K562 (cell line): ENCODE measurements around the gene GGT5. TPM values are rescaled to one million over a fixed set of nuclear protein-coding genes. Genes with fewer than 3 reads are reported as not detected.
"Not testable (repeated sequence)": the region's sequence is repeated elsewhere in the genome, so short reads cannot be mapped to it uniquely, and the experiment has no call there.

ENCODE experiments used
- ATAC-seq: fragments of 200-7000 bp; cut with Tn5 transposase; 3 replicates; pipeline ENCODE4 v1.9.1; 2020; ENCODE audit warnings: moderate library complexity
- BruUV-seq: library from RNA; stranded (reverse); fragments of 400-500 nt; replicated peaks from 2 replicates; lab custom pipeline; 2021; lab: Mats Ljungman, UMichigan
- CTCF ChIA-PET: fragments of 300-600 bp; formaldehyde crosslinking; extraction: SDS; loops from one replicate; lab custom pipeline; 2021; ENCODE audit warnings: low intra/inter-chr PET ratio; lab: Yijun Ruan, JAX
- POLR2A ChIA-PET: fragments of 300-600, 350-650 bp; sonication (Branson Sonifier 250); formaldehyde crosslinking; extraction: SDS; loops from one replicate; lab custom pipeline; 2021; ENCODE audit warnings: antibody characterized with exemption, inconsistent platforms; lab: Yijun Ruan, JAX
- DNase-seq, 4 experiments: peaks; one replicate each; pipeline versions ENCODE4 v3.0.0 to v3.0.0-alpha.2; 2011 to 2018; ENCODE audit warnings: low spot score in 3 of 4, mixed read lengths in 3 of 4; ENCODE audit errors: extremely low read depth in 1 of 4
- FAIRE-seq: peaks from 2 replicates; lab custom pipeline; 2011; peaks lifted over from hg19 to GRCh38; lab: Jason Lieb, UNC
- H2AFZ ChIP-seq: 2 replicates; pipeline ENCODE4 v1.6.0; 2011; ENCODE audit warnings: low read depth, low read length, control low read depth, inconsistent platforms
- H3K27ac ChIP-seq: fragments of 200-600 bp; 3 replicates; pipeline ENCODE4 v1.8.0; 2011; ENCODE audit warnings: low read depth, mild to moderate bottlenecking, control low read depth, inconsistent platforms, low read length, moderate library complexity, mixed read lengths; ENCODE audit errors: extremely low read depth
- H3K27me3 ChIP-seq, 2 experiments: fragments of 300-600 bp in 1 of 2; 2 replicates in 1 of 2; 3 replicates in 1 of 2; pipeline versions ENCODE4 v1.6.0 to v1.8.0; 2011; ENCODE audit warnings: inconsistent platforms in 2 of 2, low read length in 2 of 2, mild to moderate bottlenecking in 1 of 2, mixed read lengths in 1 of 2, moderate library complexity in 1 of 2; ENCODE audit not compliant: control insufficient read depth in 2 of 2, insufficient read depth in 2 of 2
- H3K36me3 ChIP-seq: fragments of 300-600 bp; 3 replicates; pipeline ENCODE4 v1.8.0; 2011; ENCODE audit warnings: mild to moderate bottlenecking, low read length, inconsistent platforms; ENCODE audit not compliant: control insufficient read depth, insufficient read depth
- H3K4me1 ChIP-seq, 2 experiments: fragments of 200-600 bp in 1 of 2; replicated peaks in 1 of 2; 2 replicates in 1 of 2; 3 replicates in 1 of 2; pipeline versions ENCODE4 v1.5.1 to v1.8.0; 2011; ENCODE audit warnings: inconsistent platforms in 2 of 2, low read length in 2 of 2, mild to moderate bottlenecking in 1 of 2, mixed read lengths in 1 of 2, moderate library complexity in 1 of 2; ENCODE audit not compliant: control insufficient read depth in 2 of 2, insufficient read depth in 2 of 2
- H3K4me2 ChIP-seq: 2 replicates; pipeline ENCODE4 v1.6.1; 2011; ENCODE audit warnings: low read length, control low read depth, inconsistent platforms, mixed read lengths; ENCODE audit not compliant: insufficient read depth
- H3K4me3 ChIP-seq: fragments of 200-600 bp; sonication (generic), shearing (Covaris generic); 2 replicates; pipeline ENCODE4 v1.5.1; 2016; ENCODE audit warnings: control low read depth, inconsistent platforms
- H3K79me2 ChIP-seq: fragments of 200-600 bp; 3 replicates; pipeline ENCODE4 v1.8.0; 2011; ENCODE audit warnings: low read length, inconsistent platforms; ENCODE audit not compliant: control insufficient read depth, insufficient read depth
- H3K9ac ChIP-seq, 2 experiments: 2 replicates each; pipeline versions ENCODE4 v1.6.0 to v1.6.1; 2011; ENCODE audit warnings: low read depth in 2 of 2, low read length in 2 of 2, control low read depth in 1 of 2, inconsistent platforms in 1 of 2, mild to moderate bottlenecking in 1 of 2, mixed read lengths in 1 of 2; ENCODE audit not compliant: insufficient read depth in 1 of 2
- H3K9me1 ChIP-seq: one replicate; pipeline ENCODE4 v1.6.0; 2011; ENCODE audit warnings: inconsistent platforms, mild to moderate bottlenecking, low read length, moderate library complexity; ENCODE audit not compliant: control insufficient read depth, insufficient read depth
- H3K9me3 ChIP-seq: replicated peaks from 2 replicates; pipeline ENCODE4 v1.5.1; 2011; ENCODE audit warnings: low read depth, low read length, inconsistent platforms; ENCODE audit not compliant: control insufficient read depth, insufficient read depth
- H4K20me1 ChIP-seq: replicated peaks from 2 replicates; pipeline ENCODE4 v1.6.1; 2011; ENCODE audit warnings: low read length, inconsistent platforms, mixed read lengths; ENCODE audit not compliant: control insufficient read depth, insufficient read depth
- EGR1 ChIP-seq: fragments of 450-650 bp; conservative IDR thresholded peaks from 2 replicates; pipeline ENCODE4 v1.6.1; 2017; ENCODE audit warnings: mild to moderate bottlenecking
- HNRNPUL1 ChIP-seq: fragments of 200-400 bp; formaldehyde crosslinking; IDR thresholded peaks from 2 replicates; pipeline ENCODE4 v1.6.1; 2017; ENCODE audit warnings: low read length
- MXI1 ChIP-seq: IDR thresholded peaks from 2 replicates; pipeline ENCODE4 v1.6.1; 2011; ENCODE audit warnings: low read depth, mild to moderate bottlenecking, improper control_type of control experiment, low read length
- PHTF2 ChIP-seq: fragments of 250-450 bp; sonication (Bioruptor Pico); IDR thresholded peaks from 2 replicates; pipeline ENCODE4 v1.5.0; 2021; ENCODE audit warnings: mild to moderate bottlenecking
- SETDB1 ChIP-seq: IDR thresholded peaks from one replicate; pipeline ENCODE4 v1.6.1; 2012; ENCODE audit warnings: low read length, control low read depth, inconsistent platforms
- SIRT6 ChIP-seq: IDR thresholded peaks from one replicate; pipeline ENCODE4 v1.6.1; 2012; ENCODE audit warnings: low read depth, mild to moderate bottlenecking, control low read depth, inconsistent platforms, low read length, moderate library complexity
- THRAP3 ChIP-seq: fragments of 450-650 bp; IDR thresholded peaks from 2 replicates; pipeline ENCODE4 v1.6.1; 2016; ENCODE audit warnings: mild to moderate bottlenecking, inconsistent platforms, borderline replicate concordance
- ZNF699 ChIP-seq: fragments of 250-450 bp; sonication (Bioruptor Pico); IDR thresholded peaks from 2 replicates; pipeline ENCODE4 v1.8.0; 2021; ENCODE audit warnings: mild to moderate bottlenecking, moderate library complexity; ENCODE audit not compliant: insufficient replicate concordance
- WGBS: fragments of 100-300 bp; shearing (Covaris generic); methylation state at CpG from one replicate; pipeline ENCODE4 v1.1.6; 2016; ENCODE audit warnings: low coverage, mixed read lengths; ENCODE audit not compliant: insufficient coverage; ENCODE audit errors: missing lambda C conversion rate; 5-methylcytosine and 5-hydroxymethylcytosine counted together
- in situ Hi-C: fragments of 300-500 bp; cut with MboI; formaldehyde crosslinking; loops from 4 replicates; pipeline ENCODE4 v1.15.0; 2018; ENCODE audit warnings: inconsistent platforms, mixed read lengths
- intact Hi-C: fragments of 100-400 bp; cut with micrococcal nuclease; formaldehyde crosslinking; loops from 2 replicates; pipeline ENCODE4 v1.14.2; 2022
- polyA plus RNA-seq, 8 experiments: library from polyadenylated mRNA; depleted of rRNA in 4 of 8; stranded (reverse) in 5 of 8; unstranded in 3 of 8; fragments of >200 nt; fragmentation: Nextera tagmentation in 2 of 8; fragmentation: Illumina TruSeq in 1 of 8; extraction: Ambion mirVana in 2 of 8; extraction: Trizol in 1 of 8; gene quantifications; 2 replicates each; pipeline versions ENCODE4 v1.2.1 to v1.2.3, GENCODE V29; 2011 to 2014; ENCODE audit warnings: inconsistent platforms in 1 of 8, missing spikeins in 1 of 8
- total RNA-seq, 7 experiments: library from RNA; depleted of rRNA in 6 of 7; stranded (reverse); fragments of >200 nt in 6 of 7; fragmentation: Illumina TruSeq in 2 of 7; extraction: Trizol in 2 of 7; gene quantifications; 2 replicates each; pipeline versions ENCODE4 v1.2.1 to v1.2.3, GENCODE V29; 2011 to 2021; ENCODE audit warnings: low replicate concordance in 1 of 7
- TF ChIP-seq, protein P1 (sequence below): sonication (generic); formaldehyde crosslinking; IDR thresholded peaks from 2 replicates; pipeline ENCODE4 v1.8.0; 2023; ENCODE audit warnings: missing genetic modification reagents, mild to moderate bottlenecking, borderline replicate concordance

GGT5 gene
- total and polyA plus RNA-seq, 9 of the 15 experiments (the other 6 are each of a cell fraction or from before 2014, with no cell fraction given), result 0.07 to 0.69 (median 0.18) TPM; not detected in 4

GRCh38 chr22:24210409-24210808 is 34.5 kb downstream of the GGT5 start:
- BruUV-seq, H4K20me1 ChIP-seq, H2AFZ ChIP-seq, FAIRE-seq, CTCF ChIA-PET, POLR2A ChIA-PET, H3K4me2 ChIP-seq, H3K4me3 ChIP-seq, H3K9me3 ChIP-seq, H3K4me1 ChIP-seq, ATAC-seq, H3K36me3 ChIP-seq, H3K79me2 ChIP-seq, H3K27me3 ChIP-seq, in situ Hi-C loops, H3K9me1 ChIP-seq, H3K9ac ChIP-seq, intact Hi-C loops, DNase-seq, H3K27ac ChIP-seq: not testable (repeated sequence)
- 0 out of 2 replicates have a peak, but pooled peaks have one; percentile 11 for TF ChIP-seq EGR1
- 58% methylated on average over 9 of the region's 11 CpGs for WGBS

DNA sequence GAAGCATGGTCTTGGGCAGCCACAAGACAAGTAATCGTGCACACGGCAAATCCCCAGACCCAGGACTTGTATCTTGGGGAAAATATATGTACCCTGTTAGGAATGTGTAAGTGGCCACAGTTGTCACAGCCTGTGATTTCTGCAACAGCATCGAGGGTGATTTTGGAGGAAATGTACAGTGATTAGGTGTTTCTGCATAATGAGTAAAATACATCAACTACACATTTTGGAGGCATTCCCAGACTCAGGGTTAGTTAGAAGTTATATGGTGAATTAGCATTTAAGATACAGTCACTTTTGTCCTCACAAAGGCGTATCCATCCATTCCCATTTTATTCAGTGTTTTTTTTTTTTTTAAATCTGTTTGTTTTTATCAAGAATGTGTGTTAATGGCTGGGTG is 35.2 kb downstream of the GGT5 start:
- Histone ChIP-seq H2AFZ (no peak overlapping the region), H3K27me3 (no peaks in the 10 kb centered on the region), H3K4me2 (no peak overlapping the region), H3K9me3 (peaks cover 2% of the 10 kb centered on the region; the same call in 1 of the 2 replicates), H3K79me2 (no peaks in the 10 kb centered on the region), H3K4me1 (peaks cover 0 to 2% of the 10 kb centered on the region in 2 experiments; a peak in 3 of 5 replicates), H3K9me1 (no peaks in the 10 kb centered on the region), H3K27ac (no peak overlapping the region), H3K36me3 (no peaks in the 10 kb centered on the region), H3K9ac (no peak overlapping the region), H3K4me3 (no peak overlapping the region), H4K20me1 (no peaks in the 10 kb centered on the region)
- CTCF ChIA-PET, result no interaction called here
- no peak for ATAC-seq
- no peak for DNase-seq
- no TSS peak for BruUV-seq
- FAIRE-seq, result no peak
- WGBS, result 66% methylated on average over 4 of the region's 4 CpGs
- intact Hi-C loops (no loop called here), in situ Hi-C loops (no loop called here)
- POLR2A ChIA-PET, result no interaction called here
- no peak for TF ChIP-seq SETDB1
- TF ChIP-seq ZNF699 (CRISPR knock-in tag), result no peak
- TF ChIP-seq, protein P1, sequence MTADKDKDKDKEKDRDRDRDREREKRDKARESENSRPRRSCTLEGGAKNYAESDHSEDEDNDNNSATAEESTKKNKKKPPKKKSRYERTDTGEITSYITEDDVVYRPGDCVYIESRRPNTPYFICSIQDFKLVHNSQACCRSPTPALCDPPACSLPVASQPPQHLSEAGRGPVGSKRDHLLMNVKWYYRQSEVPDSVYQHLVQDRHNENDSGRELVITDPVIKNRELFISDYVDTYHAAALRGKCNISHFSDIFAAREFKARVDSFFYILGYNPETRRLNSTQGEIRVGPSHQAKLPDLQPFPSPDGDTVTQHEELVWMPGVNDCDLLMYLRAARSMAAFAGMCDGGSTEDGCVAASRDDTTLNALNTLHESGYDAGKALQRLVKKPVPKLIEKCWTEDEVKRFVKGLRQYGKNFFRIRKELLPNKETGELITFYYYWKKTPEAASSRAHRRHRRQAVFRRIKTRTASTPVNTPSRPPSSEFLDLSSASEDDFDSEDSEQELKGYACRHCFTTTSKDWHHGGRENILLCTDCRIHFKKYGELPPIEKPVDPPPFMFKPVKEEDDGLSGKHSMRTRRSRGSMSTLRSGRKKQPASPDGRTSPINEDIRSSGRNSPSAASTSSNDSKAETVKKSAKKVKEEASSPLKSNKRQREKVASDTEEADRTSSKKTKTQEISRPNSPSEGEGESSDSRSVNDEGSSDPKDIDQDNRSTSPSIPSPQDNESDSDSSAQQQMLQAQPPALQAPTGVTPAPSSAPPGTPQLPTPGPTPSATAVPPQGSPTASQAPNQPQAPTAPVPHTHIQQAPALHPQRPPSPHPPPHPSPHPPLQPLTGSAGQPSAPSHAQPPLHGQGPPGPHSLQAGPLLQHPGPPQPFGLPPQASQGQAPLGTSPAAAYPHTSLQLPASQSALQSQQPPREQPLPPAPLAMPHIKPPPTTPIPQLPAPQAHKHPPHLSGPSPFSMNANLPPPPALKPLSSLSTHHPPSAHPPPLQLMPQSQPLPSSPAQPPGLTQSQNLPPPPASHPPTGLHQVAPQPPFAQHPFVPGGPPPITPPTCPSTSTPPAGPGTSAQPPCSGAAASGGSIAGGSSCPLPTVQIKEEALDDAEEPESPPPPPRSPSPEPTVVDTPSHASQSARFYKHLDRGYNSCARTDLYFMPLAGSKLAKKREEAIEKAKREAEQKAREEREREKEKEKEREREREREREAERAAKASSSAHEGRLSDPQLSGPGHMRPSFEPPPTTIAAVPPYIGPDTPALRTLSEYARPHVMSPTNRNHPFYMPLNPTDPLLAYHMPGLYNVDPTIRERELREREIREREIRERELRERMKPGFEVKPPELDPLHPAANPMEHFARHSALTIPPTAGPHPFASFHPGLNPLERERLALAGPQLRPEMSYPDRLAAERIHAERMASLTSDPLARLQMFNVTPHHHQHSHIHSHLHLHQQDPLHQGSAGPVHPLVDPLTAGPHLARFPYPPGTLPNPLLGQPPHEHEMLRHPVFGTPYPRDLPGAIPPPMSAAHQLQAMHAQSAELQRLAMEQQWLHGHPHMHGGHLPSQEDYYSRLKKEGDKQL (CRISPR knock-in tag), result no peak
- no peak for TF ChIP-seq PHTF2 (CRISPR knock-in tag)
- TF ChIP-seq MXI1, result no peak
- TF ChIP-seq SIRT6, result no peak
- no peak for TF ChIP-seq THRAP3
- no peak for TF ChIP-seq HNRNPUL1
